Neuron (in vitro differentiated cells): Measurements from ENCODE around the gene TMEM190.
"Not testable (repeated sequence)": the region's sequence is repeated elsewhere in the genome, so short reads cannot be mapped to it uniquely, and the experiment has no call there.

Experiments
- H2AFZ ChIP-seq: one replicate; pipeline ENCODE4 v1.6.1; 2013; ENCODE audit warnings: low read depth, mild to moderate bottlenecking, inconsistent platforms, low read length, moderate library complexity
- H3K27me3 ChIP-seq: one replicate; pipeline ENCODE4 v1.6.1; 2013; ENCODE audit warnings: low read length; ENCODE audit not compliant: insufficient read depth
- H3K36me3 ChIP-seq: one replicate; pipeline ENCODE4 v1.6.1; 2013; ENCODE audit warnings: low read length; ENCODE audit not compliant: insufficient read depth
- H3K4me1 ChIP-seq: one replicate; pipeline ENCODE4 v1.6.1; 2013; ENCODE audit warnings: low read length; ENCODE audit not compliant: insufficient read depth
- H3K4me3 ChIP-seq: 2 replicates; pipeline ENCODE4 v1.5.1; 2013; ENCODE audit warnings: mild to moderate bottlenecking, low read length, moderate library complexity
- H3K9me3 ChIP-seq: one replicate; pipeline ENCODE4 v1.6.1; 2013; ENCODE audit warnings: low read length

Gene TMEM190

DNA sequence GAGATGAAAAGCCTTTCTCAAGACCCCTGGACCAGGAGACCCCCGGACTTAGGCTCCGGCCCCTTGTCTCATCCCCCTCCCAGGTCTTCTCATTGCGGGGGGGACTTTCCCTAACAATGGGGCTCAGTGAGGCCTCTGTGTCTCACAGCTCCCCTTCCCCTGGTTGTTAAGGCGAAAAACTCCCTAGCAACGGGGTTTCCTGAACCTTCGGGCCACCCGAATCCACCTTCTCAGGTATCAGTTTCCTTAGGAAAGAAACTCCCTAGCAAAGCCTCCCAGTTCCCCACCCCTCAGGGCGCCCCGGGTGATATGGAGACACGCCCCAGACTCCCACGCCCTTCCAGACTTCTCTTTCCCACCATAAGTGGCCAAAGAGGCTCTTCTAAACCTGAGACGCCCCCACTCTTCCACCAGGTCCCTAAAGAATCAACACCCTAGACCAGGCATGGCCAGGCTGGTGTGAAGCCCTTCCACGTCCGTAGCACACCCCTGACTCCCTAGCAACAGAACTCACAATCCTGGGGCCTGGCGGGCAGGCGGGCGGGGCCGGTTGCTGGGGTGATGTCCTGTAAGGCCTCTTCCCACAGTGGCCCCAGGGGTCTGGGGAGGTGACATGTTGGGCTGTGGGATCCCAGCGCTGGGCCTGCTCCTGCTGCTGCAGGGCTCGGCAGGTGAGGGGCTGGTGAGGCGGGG, at the start of gene TMEM190:
TSS of gene TMEM190 (plus strand) at position 586 of the 693 bp plus-strand sequence. CDS start at position 614, 28 bp downstream.
- Histone ChIP-seq H2AFZ (no peak within 1 kb of the TSS), H3K4me3 (no peak within 1 kb of the TSS), H3K36me3 (no peaks in the 10 kb centered on the region), H3K9me3 (no peaks in the 10 kb centered on the region), H3K4me1 (peaks cover 45% of the 10 kb centered on the region), H3K27me3 (peaks cover 9% of the 10 kb centered on the region)

DNA sequence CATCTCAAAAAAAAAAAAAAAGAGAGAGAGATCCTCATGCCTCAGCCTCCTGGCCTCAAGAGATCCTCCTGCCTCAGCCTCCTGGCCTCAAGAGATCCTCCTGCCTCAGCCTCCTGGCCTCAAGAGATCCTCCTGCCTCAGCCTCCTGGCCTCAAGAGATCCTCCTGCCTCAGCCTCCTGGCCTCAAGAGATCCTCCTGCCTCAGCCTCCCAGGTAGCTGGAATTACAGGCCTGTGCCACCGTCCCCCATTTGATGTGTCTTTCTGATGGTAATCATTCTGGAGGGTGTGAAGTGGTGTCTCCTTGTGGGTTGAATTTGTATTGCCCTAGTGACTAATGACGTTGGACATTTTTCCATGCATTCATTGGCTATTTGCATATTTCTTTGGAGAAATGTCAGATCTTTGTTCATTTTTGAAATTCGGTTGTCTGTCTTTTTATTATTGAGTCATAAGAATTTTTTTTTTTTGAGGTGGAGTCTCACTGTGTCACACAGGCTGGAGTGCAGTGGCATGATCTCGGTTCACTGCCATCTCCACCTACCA, 47.8 kb upstream of the TMEM190 start:
- H3K36me3 ChIP-seq, H3K9me3 ChIP-seq, H3K4me1 ChIP-seq, H3K27me3 ChIP-seq, H2AFZ ChIP-seq, H3K4me3 ChIP-seq: not testable (repeated sequence)

DNA sequence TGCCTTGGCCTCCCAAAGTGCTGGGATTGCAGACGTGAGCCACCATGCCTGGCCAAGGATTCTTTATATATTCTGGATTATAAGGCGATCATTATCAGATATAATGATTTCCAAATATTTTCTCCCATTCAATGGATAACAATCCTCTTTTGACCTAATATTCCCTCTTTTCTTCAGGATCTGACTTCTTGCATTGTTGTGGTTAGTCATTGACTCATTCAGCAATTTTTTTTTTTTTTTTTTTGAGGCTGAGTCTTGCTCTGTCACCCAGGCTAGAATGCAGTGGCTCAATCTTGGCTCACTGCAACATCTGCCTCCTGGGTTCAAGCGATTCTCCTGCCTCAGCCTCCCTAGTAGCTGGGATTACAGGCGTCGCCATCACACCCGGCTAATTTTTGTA, 46.8 kb upstream of the TMEM190 start:
- H3K36me3 ChIP-seq, H3K27me3 ChIP-seq: not testable (repeated sequence)

DNA sequence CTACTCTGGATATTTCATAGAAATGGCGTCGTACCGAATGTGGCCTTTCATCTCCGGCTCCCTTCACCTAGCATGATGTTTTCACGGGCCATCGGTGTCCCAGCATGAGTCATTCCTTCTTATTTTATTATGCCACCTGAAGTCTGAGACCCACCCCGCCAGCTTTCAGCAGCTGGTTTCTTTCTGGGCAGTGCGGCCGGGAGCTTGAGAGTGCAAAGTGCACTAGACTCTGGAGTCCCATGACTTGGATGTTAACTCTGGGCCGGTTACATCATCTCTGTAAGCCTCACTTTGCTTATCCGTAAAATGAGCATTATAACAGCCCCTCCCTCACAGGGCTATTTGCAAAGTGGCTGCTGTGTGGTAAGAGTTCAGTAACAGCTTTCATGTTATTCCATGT, 42.8 kb upstream of the TMEM190 start:
- Histone ChIP-seq H3K4me3 (no peak overlapping the region), H3K27me3 (peaks cover 2% of the 10 kb centered on the region), H2AFZ (no peak overlapping the region), H3K36me3 (no peaks in the 10 kb centered on the region), H3K9me3 (no peaks in the 10 kb centered on the region), H3K4me1 (peaks cover 6% of the 10 kb centered on the region)

More for the DNA sequence above, 46.8 kb upstream of the TMEM190 start:
- H3K9me3 ChIP-seq, H2AFZ ChIP-seq, H3K4me1 ChIP-seq, H3K4me3 ChIP-seq: not testable (repeated sequence)

DNA sequence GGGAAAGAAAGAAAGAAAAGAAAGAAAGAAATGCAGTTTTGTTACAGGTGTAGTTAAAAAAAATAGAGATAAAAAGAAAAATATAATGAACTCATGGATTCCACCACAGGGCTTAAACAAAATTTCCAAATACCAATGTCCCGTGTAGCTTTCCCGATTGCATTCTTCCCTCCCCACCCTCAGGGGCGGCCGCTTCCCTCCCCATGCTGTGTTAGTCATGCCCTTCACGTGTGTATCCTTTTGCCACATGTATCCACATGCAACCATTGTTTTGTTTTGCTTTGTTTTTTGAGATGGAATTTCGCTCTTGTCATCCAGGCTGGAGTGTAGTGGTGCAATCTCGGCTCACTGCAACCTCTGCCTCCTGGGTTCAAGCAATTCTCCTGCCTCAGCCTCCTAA, 40.5 kb upstream of the TMEM190 start:
- no peaks in the 10 kb centered on the region for H3K9me3 ChIP-seq
- H3K27me3 ChIP-seq: peaks cover 2% of the 10 kb centered on the region
- no peak overlapping the region for H2AFZ ChIP-seq
- H3K36me3 ChIP-seq: no peaks in the 10 kb centered on the region
- H3K4me3 ChIP-seq: no peak overlapping the region
- H3K4me1 ChIP-seq: peaks cover 6% of the 10 kb centered on the region

DNA sequence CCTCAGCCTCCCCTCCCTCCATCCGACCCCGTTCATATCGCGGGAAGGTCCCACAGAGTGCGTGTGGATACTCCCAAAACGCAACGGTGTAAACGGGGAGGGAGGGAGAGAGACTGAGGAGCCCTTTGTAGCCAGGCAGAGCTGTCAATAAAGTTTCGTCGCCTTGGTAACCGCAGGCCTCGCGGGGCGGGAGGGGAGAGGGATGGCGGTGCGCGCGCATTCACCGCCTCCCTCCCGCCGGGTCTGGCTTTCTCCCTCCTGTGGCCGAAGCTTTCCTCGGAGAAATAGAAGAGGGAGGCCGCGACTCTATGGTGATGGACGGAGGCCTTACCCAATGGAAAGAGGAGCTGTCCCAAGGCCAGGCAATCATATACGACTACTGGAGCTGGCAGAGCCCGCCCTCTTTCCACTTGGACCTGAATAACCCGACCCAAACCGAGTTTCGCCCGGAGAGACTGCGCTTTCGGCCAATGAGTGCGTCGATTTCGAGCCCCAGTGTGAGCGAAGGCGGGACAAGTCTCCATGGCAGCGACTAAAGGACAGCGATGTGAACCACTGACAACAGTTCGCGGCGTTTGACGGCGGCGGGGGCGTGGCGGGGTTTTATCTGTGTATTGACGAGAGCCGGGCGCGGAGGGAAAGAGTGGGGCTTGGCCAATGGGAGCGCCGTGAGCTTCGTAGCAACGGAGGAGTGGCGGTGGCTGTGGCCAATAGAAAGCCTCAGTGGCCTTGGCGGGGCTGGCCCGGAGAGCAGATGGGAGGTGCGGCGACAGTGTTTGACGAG, 37.3 kb upstream of the TMEM190 start, which contains the start of gene KMT5C:
TSS of gene KMT5C (plus strand) at position 772 of the 784 bp plus-strand sequence. CDS start 2,061 bp downstream, outside the sequence.
- Histone ChIP-seq H3K9me3 (no peaks in the 10 kb centered on the region), H3K27me3 (no peaks in the 10 kb centered on the region), H2AFZ (peak within 1 kb of the TSS; percentile 60), H3K4me1 (peaks cover 13% of the 10 kb centered on the region), H3K36me3 (peaks cover 15% of the 10 kb centered on the region), H3K4me3 (peak within 1 kb of the TSS; percentile 57)

DNA sequence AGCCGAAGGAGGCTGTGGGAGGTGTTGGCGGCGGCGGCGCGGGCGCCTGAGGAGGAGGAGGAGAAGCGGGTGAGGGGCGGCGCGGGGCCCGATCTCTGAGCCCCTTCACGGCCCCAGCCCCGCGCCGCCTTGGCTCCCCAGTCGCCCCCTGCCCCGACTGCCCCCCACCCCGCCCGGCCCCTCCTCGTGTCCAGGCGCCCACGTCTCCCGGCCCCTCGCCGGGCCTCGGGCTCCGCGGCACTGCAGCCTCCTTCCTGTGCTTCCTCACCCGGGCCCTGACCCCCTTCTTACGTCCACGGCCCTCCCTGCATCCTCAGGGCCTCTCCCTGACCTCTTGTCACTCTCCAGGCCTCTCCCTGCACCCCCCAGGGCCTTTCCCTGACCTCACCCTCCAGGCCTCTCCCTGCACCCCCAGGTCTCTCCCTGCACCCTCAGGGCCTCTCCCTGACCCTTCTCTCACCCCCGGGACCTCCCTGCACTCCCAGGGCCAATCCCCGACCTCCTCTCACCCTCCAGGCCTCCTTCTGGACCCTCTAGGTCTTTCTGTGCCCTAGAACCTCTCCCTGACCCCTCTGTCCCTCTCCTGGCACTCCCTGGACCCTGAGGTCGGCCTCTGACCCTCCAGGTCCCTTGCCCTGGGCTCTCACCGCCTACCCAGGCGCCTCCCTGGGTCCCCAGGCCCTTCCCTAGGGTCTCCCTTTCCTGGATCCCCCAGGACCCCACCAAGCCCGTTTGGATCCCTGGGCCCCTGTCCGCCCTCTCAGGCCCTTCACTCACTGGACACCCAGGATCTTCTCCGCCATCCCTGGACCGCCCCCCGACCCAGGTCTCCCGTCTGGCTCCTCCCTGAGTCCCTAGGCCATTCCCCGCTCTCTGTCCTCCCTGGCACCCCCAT, 36.5 kb upstream of the TMEM190 start:
- H3K27me3 ChIP-seq: no peaks in the 10 kb centered on the region
- no peak overlapping the region for H2AFZ ChIP-seq
- peaks cover 13% of the 10 kb centered on the region for H3K4me1 ChIP-seq
- peaks cover 18% of the 10 kb centered on the region for H3K36me3 ChIP-seq
- peak overlapping the region; percentile 57 for H3K4me3 ChIP-seq
- H3K9me3 ChIP-seq: no peaks in the 10 kb centered on the region

DNA sequence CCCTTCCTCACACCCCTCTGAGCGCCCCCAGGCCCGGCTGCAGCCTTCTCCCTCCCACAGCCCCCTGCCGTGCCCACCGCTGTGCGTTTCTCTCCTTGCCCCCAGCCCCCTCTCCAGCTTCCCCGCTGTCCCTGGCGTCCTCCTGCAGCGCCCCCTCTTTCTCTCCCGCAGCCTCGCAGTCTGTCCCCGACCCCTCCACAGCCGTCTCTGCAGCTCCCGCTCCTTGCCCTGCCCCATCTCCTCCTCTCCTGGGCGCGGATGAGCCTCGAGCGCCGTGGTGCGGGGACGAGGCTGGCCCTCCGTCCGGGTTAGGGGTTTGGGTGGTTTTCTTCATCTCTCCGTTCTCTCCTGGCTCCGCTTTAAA, 35.9 kb upstream of the TMEM190 start:
- H3K9me3 ChIP-seq: no peaks in the 10 kb centered on the region
- H3K4me3 ChIP-seq: peak overlapping the region; percentile 57
- no peaks in the 10 kb centered on the region for H3K27me3 ChIP-seq
- H3K36me3 ChIP-seq: peaks cover 25% of the 10 kb centered on the region
- H2AFZ ChIP-seq: no peak overlapping the region
- H3K4me1 ChIP-seq: peaks cover 13% of the 10 kb centered on the region

DNA sequence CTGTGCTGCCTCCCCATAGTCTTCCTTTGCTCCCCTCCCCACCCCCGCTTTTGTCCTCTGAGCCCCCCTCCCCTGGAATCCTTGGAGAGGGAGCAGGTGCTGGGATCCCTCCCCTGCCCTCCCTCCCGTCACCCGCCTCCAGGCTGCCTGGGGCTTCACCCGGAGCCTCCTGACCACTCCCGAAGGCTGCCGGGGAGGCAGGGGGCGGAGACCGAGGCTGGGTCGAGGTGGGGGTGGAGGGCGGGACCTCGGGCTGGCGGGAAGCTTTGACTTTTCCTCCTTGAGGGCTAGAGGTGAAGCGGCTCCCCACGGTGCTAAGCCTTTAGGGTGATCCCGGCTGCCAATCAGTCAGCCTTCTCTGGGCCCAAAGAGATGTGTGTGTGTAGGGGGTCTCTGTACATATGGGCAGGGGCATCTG, 35.4 kb upstream of the TMEM190 start:
- H3K9me3 ChIP-seq: no peaks in the 10 kb centered on the region
- H3K4me3 ChIP-seq: peak overlapping the region; percentile 57
- H3K36me3 ChIP-seq: peaks cover 25% of the 10 kb centered on the region
- H3K4me1 ChIP-seq: peaks cover 13% of the 10 kb centered on the region
- no peak overlapping the region for H2AFZ ChIP-seq
- no peaks in the 10 kb centered on the region for H3K27me3 ChIP-seq

DNA sequence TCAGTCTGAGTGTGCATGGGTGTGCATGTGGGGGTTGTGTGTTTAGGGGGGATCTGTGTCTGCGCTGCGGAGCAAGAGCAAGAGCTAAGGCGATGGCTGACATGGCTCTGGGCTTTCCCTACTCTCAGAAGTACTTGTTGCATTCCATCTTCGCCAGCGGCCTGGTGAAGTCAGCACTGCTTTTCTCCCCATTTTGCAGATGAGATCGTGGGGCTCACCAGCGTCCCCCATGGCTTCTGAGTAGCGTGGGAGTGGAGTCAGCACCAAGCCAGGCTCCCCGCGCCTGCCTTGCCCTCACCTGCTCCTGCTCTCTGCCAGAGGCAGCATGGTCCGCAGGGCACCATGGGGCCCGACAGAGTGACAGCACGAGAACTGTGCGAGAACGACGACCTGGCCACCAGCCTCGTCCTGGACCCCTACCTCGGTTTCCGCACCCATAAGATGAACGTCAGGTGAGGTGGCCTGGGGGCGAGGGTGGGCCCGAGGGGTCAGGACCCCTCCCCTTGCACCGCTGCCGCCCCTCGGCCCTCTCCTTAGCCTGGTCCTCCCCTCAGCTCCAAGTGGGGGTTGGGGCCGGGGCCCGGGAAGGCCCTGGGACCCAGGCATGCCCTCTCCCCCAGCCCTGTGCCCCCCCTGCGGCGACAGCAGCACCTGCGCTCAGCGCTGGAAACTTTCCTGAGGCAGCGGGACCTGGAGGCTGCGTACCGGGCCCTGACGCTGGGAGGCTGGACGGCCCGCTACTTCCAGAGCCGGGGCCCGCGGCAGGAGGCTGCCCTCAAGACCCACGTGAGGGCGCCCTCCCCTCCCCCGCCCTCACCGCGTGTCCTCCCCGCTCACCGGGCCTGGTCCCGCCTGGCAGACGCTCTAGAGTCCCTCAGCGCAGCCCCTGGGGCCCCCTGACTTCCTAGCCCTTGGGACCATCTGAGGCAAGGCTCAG, 34.8 kb upstream of the TMEM190 start:
- Histone ChIP-seq H3K4me3 (peak overlapping the region; percentile 22), H3K9me3 (no peaks in the 10 kb centered on the region), H3K27me3 (no peaks in the 10 kb centered on the region)

DNA sequence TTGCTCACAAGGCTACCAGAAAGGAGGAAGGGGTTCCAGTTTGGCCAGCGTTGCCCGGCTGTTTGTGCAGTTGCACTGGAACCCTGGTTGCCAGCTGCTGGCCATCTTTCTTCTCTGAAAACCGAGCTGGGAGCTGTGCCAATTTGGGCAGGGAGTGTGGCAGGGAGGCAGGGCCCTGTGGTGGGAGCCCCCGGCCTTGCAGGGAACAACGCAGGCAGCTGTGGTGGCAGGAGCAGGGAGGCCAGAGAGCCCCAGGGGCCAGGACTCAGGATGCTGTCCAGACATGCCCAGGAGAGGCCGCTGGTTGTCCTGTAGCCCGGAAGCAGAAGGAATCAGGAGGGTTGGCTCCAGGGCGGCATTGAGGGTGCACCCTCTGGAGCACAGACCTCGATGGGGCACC, 32.2 kb upstream of the TMEM190 start:
- H3K36me3 ChIP-seq: peaks cover 33% of the 10 kb centered on the region
- no peak overlapping the region for H3K4me3 ChIP-seq
- no peaks in the 10 kb centered on the region for H3K9me3 ChIP-seq
- H3K4me1 ChIP-seq: peaks cover 13% of the 10 kb centered on the region
- H3K27me3 ChIP-seq: no peaks in the 10 kb centered on the region
- H2AFZ ChIP-seq: no peak overlapping the region

More for the DNA sequence above, 34.8 kb upstream of the TMEM190 start:
- Histone ChIP-seq H3K36me3 (peaks cover 30% of the 10 kb centered on the region), H3K4me1 (peaks cover 13% of the 10 kb centered on the region), H2AFZ (no peak overlapping the region)
